H1 (cell line): ENCODE results near the gene NCAPG2. TPM values are rescaled to one million over a fixed set of nuclear protein-coding genes. Genes with fewer than 3 reads are reported as not detected.

Source experiments
- CTCF ChIA-PET: fragments of 300-600 bp; sonication (Branson Sonifier 250); formaldehyde crosslinking; loops from one replicate; lab custom pipeline; 2021; ENCODE audit not compliant: partially characterized antibody; lab: Charles Lee
- POLR2A ChIA-PET: fragments of 300-600 bp; sonication (Branson Sonifier 250); formaldehyde crosslinking; loops from one replicate; lab custom pipeline; 2021; ENCODE audit warnings: inconsistent platforms; ENCODE audit not compliant: partially characterized antibody; lab: Charles Lee
- DNase-seq, 2 experiments: peaks; one replicate each; pipeline versions ENCODE4 v3.0.0 to v3.0.0-alpha.2; 2010 to 2022; ENCODE audit warnings: low spot score in 2 of 2, low read depth in 1 of 2, mixed read lengths in 1 of 2
- FAIRE-seq: peaks from 2 replicates; lab custom pipeline; 2011; peaks lifted over from hg19 to GRCh38; lab: Jason Lieb, UNC
- H2AFZ ChIP-seq: 2 replicates; pipeline ENCODE4 v1.8.1; 2012; ENCODE audit warnings: low read length, inconsistent platforms
- H2AK5ac ChIP-seq: 2 replicates; pipeline ENCODE4 v1.6.1; 2013; ENCODE audit warnings: low read depth, low read length
- H2BK120ac ChIP-seq: replicated peaks from 2 replicates; pipeline ENCODE3; 2013; ENCODE audit warnings: low read depth, low read length, inconsistent platforms
- H2BK12ac ChIP-seq: 2 replicates; pipeline ENCODE4 v1.6.1; 2013; ENCODE audit warnings: low read depth, low read length
- H2BK15ac ChIP-seq: 2 replicates; pipeline ENCODE4 v1.6.1; 2013; ENCODE audit warnings: low read length
- H2BK20ac ChIP-seq: 2 replicates; pipeline ENCODE4 v1.6.1; 2013; ENCODE audit warnings: low read length
- H2BK5ac ChIP-seq: 2 replicates; pipeline ENCODE4 v1.6.1; 2013; ENCODE audit warnings: low read depth, low read length
- H3K14ac ChIP-seq: 2 replicates; pipeline ENCODE4 v1.6.1; 2013; ENCODE audit warnings: inconsistent platforms; ENCODE audit not compliant: insufficient read length
- H3K18ac ChIP-seq: 2 replicates; pipeline ENCODE4 v1.6.1; 2013; ENCODE audit warnings: low read length; ENCODE audit errors: extremely low read depth
- H3K23ac ChIP-seq: 2 replicates; pipeline ENCODE4 v1.6.1; 2013; ENCODE audit warnings: inconsistent platforms; ENCODE audit not compliant: insufficient read length
- H3K23me2 ChIP-seq: 2 replicates; pipeline ENCODE4 v1.6.1; 2013; ENCODE audit warnings: low read depth, low read length
- H3K27ac ChIP-seq: 2 replicates; pipeline ENCODE4 v1.6.1; 2011; ENCODE audit warnings: low read depth, low read length, inconsistent platforms
- H3K27me3 ChIP-seq, 4 experiments: replicated peaks in 1 of 4; 1 replicate in 1 of 4; 2 replicates in 3 of 4; pipeline versions ENCODE4 v1.6.1 to v1.8.1; 2011 to 2013; ENCODE audit warnings: low read length in 3 of 4, mild to moderate bottlenecking in 3 of 4, inconsistent platforms in 2 of 4, mixed read lengths in 2 of 4, moderate library complexity in 1 of 4; ENCODE audit not compliant: control insufficient read depth in 3 of 4, insufficient read depth in 3 of 4; ENCODE audit errors: extremely low read depth in 1 of 4
- H3K36me3 ChIP-seq, 4 experiments: 2 replicates each; pipeline versions ENCODE4 v1.6.1 to v1.8.1; 2011 to 2013; ENCODE audit warnings: mild to moderate bottlenecking in 4 of 4, low read length in 3 of 4, moderate library complexity in 2 of 4, control low read depth in 1 of 4, inconsistent platforms in 1 of 4; ENCODE audit not compliant: insufficient read depth in 4 of 4, control insufficient read depth in 2 of 4
- H3K4ac ChIP-seq: replicated peaks from 2 replicates; pipeline ENCODE3; 2013; ENCODE audit warnings: low read length, low read depth, mixed read lengths, inconsistent platforms; ENCODE audit not compliant: insufficient read length
- H3K4me1 ChIP-seq, 4 experiments: replicated peaks in 1 of 4; 1 replicate in 1 of 4; 2 replicates in 3 of 4; pipeline versions ENCODE4 v1.6.1 to v1.8.1; 2011 to 2013; ENCODE audit warnings: low read length in 3 of 4, inconsistent platforms in 2 of 4, mixed read lengths in 1 of 4; ENCODE audit not compliant: insufficient read depth in 4 of 4, control insufficient read depth in 3 of 4
- H3K4me2 ChIP-seq, 2 experiments: 2 replicates each; pipeline versions ENCODE4 v1.6.1 to v1.8.1; 2011 to 2013; ENCODE audit warnings: low read depth in 2 of 2, low read length in 2 of 2, control low read depth in 1 of 2, inconsistent platforms in 1 of 2, mild to moderate bottlenecking in 1 of 2; ENCODE audit not compliant: insufficient read depth in 1 of 2
- H3K4me3 ChIP-seq, 4 experiments: fragments of 200-600, 300-600 bp in 1 of 4; sonication (generic), shearing (Covaris generic), sonication (Bioruptor Twin) in 1 of 4; 2 replicates each; pipeline versions ENCODE4 v1.5.1 to v1.8.1; 2011 to 2016; ENCODE audit warnings: low read length in 4 of 4, low read depth in 3 of 4, control low read depth in 2 of 4, inconsistent platforms in 2 of 4, mild to moderate bottlenecking in 2 of 4, mixed read lengths in 1 of 4, moderate library complexity in 1 of 4; ENCODE audit not compliant: insufficient read depth in 2 of 4; ENCODE audit errors: extremely low read depth in 1 of 4
- H3K56ac ChIP-seq: replicated peaks from 2 replicates; pipeline ENCODE3; 2013; ENCODE audit warnings: low read depth, mild to moderate bottlenecking, mixed read lengths, low read length, inconsistent platforms; ENCODE audit not compliant: insufficient read length
- H3K79me1 ChIP-seq: 2 replicates; pipeline ENCODE4 v1.6.1; 2013; ENCODE audit warnings: low read depth, low read length, control low read depth
- H3K79me2 ChIP-seq, 2 experiments: 2 replicates each; pipeline versions ENCODE4 v1.6.1 to v1.8.1; 2012 to 2013; ENCODE audit warnings: low read length in 2 of 2, mild to moderate bottlenecking in 2 of 2, inconsistent platforms in 1 of 2; ENCODE audit not compliant: insufficient read depth in 2 of 2, control insufficient read depth in 1 of 2
- H3K9ac ChIP-seq, 4 experiments: replicated peaks in 1 of 4; 1 replicate in 1 of 4; 2 replicates in 3 of 4; pipeline versions ENCODE4 v1.6.1 to v1.8.1; 2011 to 2013; ENCODE audit warnings: low read depth in 3 of 4, low read length in 3 of 4, control low read depth in 2 of 4, mild to moderate bottlenecking in 2 of 4, moderate library complexity in 2 of 4, inconsistent platforms in 1 of 4; ENCODE audit errors: extremely low read depth in 1 of 4
- H3K9me3 ChIP-seq, 2 experiments: 2 replicates each; pipeline versions ENCODE4 v1.6.1 to v1.8.1; 2012 to 2013; ENCODE audit warnings: mild to moderate bottlenecking in 2 of 2, moderate library complexity in 2 of 2, control low read depth in 1 of 2, inconsistent platforms in 1 of 2, low read depth in 1 of 2, low read length in 1 of 2, mixed read lengths in 1 of 2; ENCODE audit not compliant: insufficient read depth in 2 of 2
- H4K20me1 ChIP-seq, 2 experiments: replicated peaks in 1 of 2; 2 replicates each; pipeline versions ENCODE3 to v1.8.1; 2011 to 2013; ENCODE audit warnings: inconsistent platforms in 2 of 2, low read length in 2 of 2, mild to moderate bottlenecking in 1 of 2; ENCODE audit not compliant: insufficient read depth in 2 of 2, control insufficient read depth in 1 of 2
- H4K5ac ChIP-seq: 2 replicates; pipeline ENCODE4 v1.6.1; 2013; ENCODE audit warnings: low read length, low read depth, mixed read lengths, inconsistent platforms; ENCODE audit not compliant: insufficient read length
- H4K8ac ChIP-seq: 2 replicates; pipeline ENCODE4 v1.8.0; 2013; ENCODE audit warnings: mild to moderate bottlenecking, moderate library complexity, low read length, inconsistent platforms; ENCODE audit not compliant: insufficient read depth; ENCODE audit errors: extremely low read depth
- H4K91ac ChIP-seq: replicated peaks from 2 replicates; pipeline ENCODE3; 2013; ENCODE audit warnings: low read length, mixed read lengths, inconsistent platforms; ENCODE audit not compliant: insufficient read length
- ASH2L ChIP-seq: fragments of 200-600, 300-600 bp; sonication (generic); IDR thresholded peaks from one replicate; pipeline ENCODE4 v1.7.1; 2017; ENCODE audit warnings: low read length
- BACH1 ChIP-seq: IDR thresholded peaks from 2 replicates; pipeline ENCODE4 v1.6.1; 2012; ENCODE audit warnings: low read length, improper control_type of control experiment
- CEBPB ChIP-seq: IDR thresholded peaks from 2 replicates; pipeline ENCODE4 v1.6.1; 2012; ENCODE audit warnings: low read depth, low read length
- EZH2 ChIP-seq: fragments of 200-600 bp; sonication (generic); IDR thresholded peaks from 2 replicates; pipeline ENCODE4 v1.7.1; 2012; ENCODE audit warnings: low read depth, mild to moderate bottlenecking, moderate library complexity, low read length, inconsistent platforms; ENCODE audit not compliant: severe bottlenecking
- GABPA ChIP-seq: IDR thresholded peaks from 2 replicates; pipeline ENCODE4 v1.6.1; 2011; ENCODE audit warnings: mild to moderate bottlenecking, low read length, moderate library complexity, borderline replicate concordance; ENCODE audit not compliant: insufficient read depth
- JUND ChIP-seq: IDR thresholded peaks from 2 replicates; pipeline ENCODE4 v1.6.1; 2011; ENCODE audit warnings: mild to moderate bottlenecking, improper control_type of control experiment, low read length
- KDM4A ChIP-seq: IDR thresholded peaks from one replicate; pipeline ENCODE4 v1.7.1; 2012; ENCODE audit warnings: low read depth, mild to moderate bottlenecking, moderate library complexity, low read length, inconsistent platforms; ENCODE audit not compliant: severe bottlenecking
- RAD21 ChIP-seq, 2 experiments: IDR thresholded peaks in 1 of 2; conservative IDR thresholded peaks in 1 of 2; 2 replicates each; pipeline ENCODE4 v1.6.1; 2011; ENCODE audit warnings: low read depth in 2 of 2, low read length in 2 of 2, improper control_type of control experiment in 1 of 2, inconsistent platforms in 1 of 2, mild to moderate bottlenecking in 1 of 2, moderate library complexity in 1 of 2
- RFX5 ChIP-seq: IDR thresholded peaks from 2 replicates; pipeline ENCODE4 v1.6.1; 2011; ENCODE audit warnings: low read depth, low read length, improper control_type of control experiment, borderline replicate concordance
- SIX5 ChIP-seq: IDR thresholded peaks from 2 replicates; pipeline ENCODE4 v1.6.1; 2011; ENCODE audit warnings: mild to moderate bottlenecking, low read depth, low read length
- SP2 ChIP-seq: IDR thresholded peaks from 2 replicates; pipeline ENCODE4 v1.6.1; 2012; ENCODE audit warnings: mild to moderate bottlenecking, low read length, inconsistent platforms
- SRF ChIP-seq: IDR thresholded peaks from 2 replicates; pipeline ENCODE4 v1.6.1; 2011; ENCODE audit warnings: mild to moderate bottlenecking, low read depth, low read length, moderate library complexity
- TCF12 ChIP-seq: IDR thresholded peaks from 2 replicates; pipeline ENCODE4 v1.6.1; 2011; ENCODE audit warnings: low read depth, mild to moderate bottlenecking, low read length
- WGBS, 2 experiments: shearing (Covaris generic) in 1 of 2; methylation state at CpG; one replicate each; pipeline versions ENCODE4 v1.1.6 to v1.1.7; 2013 to 2015; ENCODE audit warnings: low lambda C conversion rate in 2 of 2, mixed read lengths in 2 of 2, inconsistent platforms in 1 of 2, low coverage in 1 of 2, missing lambda C conversion rate in 1 of 2; ENCODE audit not compliant: insufficient replicate concordance in 2 of 2, insufficient coverage in 1 of 2, insufficient read length in 1 of 2; ENCODE audit errors: extremely low coverage in 1 of 2, missing lambda C conversion rate in 1 of 2; 5-methylcytosine and 5-hydroxymethylcytosine counted together
- polyA plus RNA-seq, 7 experiments: library from polyadenylated mRNA; depleted of rRNA in 3 of 7; stranded (reverse) in 5 of 7; unstranded in 2 of 7; fragments of >200 nt in 5 of 7; fragments of 200-250 nt in 2 of 7; gene quantifications; 1 replicate in 5 of 7; 2 replicates in 1 of 7; 4 replicates in 1 of 7; pipeline versions ENCODE4 v1.2.1 to v1.2.3, GENCODE V29; 2011 to 2013; ENCODE audit warnings: missing spikeins in 2 of 7, mixed read lengths in 2 of 7
- total RNA-seq: library from RNA; stranded (reverse); fragmentation: NEBNext Ultra II Directional; extraction: Animal tissue kit (Norgen Biotek cat#: 25700); gene quantifications from 2 replicates; pipeline ENCODE4 v1.2.1, GENCODE V29; 2021
- TF ChIP-seq, protein P1 (sequence below): IDR thresholded peaks from 2 replicates; pipeline ENCODE4 v1.6.1; 2011; ENCODE audit warnings: low read length, improper control_type of control experiment

The NCAPG2 gene
- total and polyA plus RNA-seq, 2 of the 8 experiments (the other 6 are each of a cell fraction or from before 2014, with no cell fraction given): 49.9 to 119 TPM

GRCh38 chr7:158623241-158623640 lies 81.4 kb downstream of the NCAPG2 start:
- Histone ChIP-seq H3K4me1 (peaks cover 0 to 2% (median under 1%) of the 10 kb centered on the region in 4 experiments; a peak in 2 of 7 replicates), H3K23me2 (no peaks in the 10 kb centered on the region), H3K4ac (no peak overlapping the region), H2BK15ac (no peak overlapping the region), H3K56ac (no peak overlapping the region), H4K5ac (no peak overlapping the region), H4K8ac (no peak overlapping the region), H3K27ac (no peak overlapping the region), H2AFZ (no peak overlapping the region), H3K4me2 (no peak overlapping the region), H3K79me2 (no peaks in the 10 kb centered on the region), H2BK20ac (no peak overlapping the region), H2BK120ac (no peak overlapping the region), H3K23ac (no peak overlapping the region), H3K9me3 (no peaks in the 10 kb centered on the region), H3K14ac (no peak overlapping the region), H3K4me3 (no peak overlapping the region), H3K18ac (no peak overlapping the region), H2AK5ac (no peak overlapping the region), H3K27me3 (no peaks in the 10 kb centered on the region), H3K9ac (no peak overlapping the region), H4K20me1 (no peaks in the 10 kb centered on the region), H3K36me3 (peaks cover 0 to 12% (median 5%) of the 10 kb centered on the region in 4 experiments; a peak in 6 of 8 replicates), H2BK5ac (no peak overlapping the region), H4K91ac (no peak overlapping the region), H2BK12ac (no peak overlapping the region), H3K79me1 (no peaks in the 10 kb centered on the region)
- no peak for DNase-seq
- ChIA-PET CTCF (no interaction called here), POLR2A (interaction anchor here (0.6 kb wide), 1 partner anchor 35 kb away, joined by 3 read pairs; no protein-coding TSS in a partner anchor)
- WGBS, 2 experiments: 99% methylated on average over 13 of the region's 13 CpGs; no CpG with 5 or more reads in 1 of the 2 experiments
- no peak for FAIRE-seq
- TF ChIP-seq RFX5 (no peak), BACH1 (no peak), ASH2L (no peak), SP2 (no peak), CEBPB (no peak), SIX5 (no peak), EZH2 (no peak), RAD21 (IDR thresholded peaks at IDR 0.05 in 1 of 2, conservative IDR thresholded peaks at IDR 0.05 in 1 of 2; ENCODE audit: low read depth in 2 of 2, low read length in 2 of 2) (no peak), GABPA (no peak), SRF (no peak), KDM4A (no peak), TCF12 (no peak), JUND (no peak)
- TF ChIP-seq, protein P1, sequence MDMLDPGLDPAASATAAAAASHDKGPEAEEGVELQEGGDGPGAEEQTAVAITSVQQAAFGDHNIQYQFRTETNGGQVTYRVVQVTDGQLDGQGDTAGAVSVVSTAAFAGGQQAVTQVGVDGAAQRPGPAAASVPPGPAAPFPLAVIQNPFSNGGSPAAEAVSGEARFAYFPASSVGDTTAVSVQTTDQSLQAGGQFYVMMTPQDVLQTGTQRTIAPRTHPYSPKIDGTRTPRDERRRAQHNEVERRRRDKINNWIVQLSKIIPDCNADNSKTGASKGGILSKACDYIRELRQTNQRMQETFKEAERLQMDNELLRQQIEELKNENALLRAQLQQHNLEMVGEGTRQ: no peak
